ENCODE measurements around the gene ABHD16A.

- TF ChIP-seq CREB5 (CRISPR knock-in tag; IDR thresholded peaks at IDR 0.05; ENCODE audit: low read depth): no peak
- TF ChIP-seq TCF4 (CRISPR knock-in tag; IDR thresholded peaks at IDR 0.05; ENCODE audit: borderline replicate concordance): no peak
- no peak for TF ChIP-seq PATZ1 (CRISPR knock-in tag; IDR thresholded peaks at IDR 0.05; ENCODE audit: borderline replicate concordance)
- no peak for TF ChIP-seq BACH2 (CRISPR knock-in tag; IDR thresholded peaks at IDR 0.05; ENCODE audit: borderline replicate concordance)
- no peak for TF ChIP-seq POU6F1 (CRISPR knock-in tag; IDR thresholded peaks at IDR 0.05; ENCODE audit: borderline replicate concordance, low read depth)
- no peak for TF ChIP-seq ZNF565 (CRISPR knock-in tag; conservative IDR thresholded peaks at IDR 0.05; ENCODE audit: low read depth)
- no peak for TF ChIP-seq ESRRG (CRISPR knock-in tag; IDR thresholded peaks at IDR 0.05)
- no peak for TF ChIP-seq RARB (CRISPR knock-in tag; IDR thresholded peaks at IDR 0.05)
- no peak for TF ChIP-seq TOX (CRISPR knock-in tag; IDR thresholded peaks at IDR 0.05; ENCODE audit: borderline replicate concordance)
- TF ChIP-seq ZNF70 (CRISPR knock-in tag; IDR thresholded peaks at IDR 0.05): no peak
- no peak for TF ChIP-seq SNAI2 (CRISPR knock-in tag; IDR thresholded peaks at IDR 0.05)
- no peak for TF ChIP-seq ZC3H10 (CRISPR knock-in tag; IDR thresholded peaks at IDR 0.05)
- no peak for TF ChIP-seq CSDC2 (CRISPR knock-in tag; IDR thresholded peaks at IDR 0.05)
- TF ChIP-seq CSRNP3 (CRISPR knock-in tag; IDR thresholded peaks at IDR 0.05): no peak
Observed at GRCh38 chr6:31722173-31722572, 19.0 kb upstream of the ABHD16A start.
